Fibroblast of lung (primary cell): Measurements from ENCODE around the gene C10orf143. TPM values are rescaled to one million over a fixed set of nuclear protein-coding genes. Genes with fewer than 3 reads are reported as not detected.
"Not testable (repeated sequence)": the region's sequence is repeated elsewhere in the genome, so short reads cannot be mapped to it uniquely, and the experiment has no call there.

Experiments
- DNase-seq, 2 donors: peaks; one replicate each; pipeline versions ENCODE4 v3.0.0 to v3.0.0-alpha.2; 2010; ENCODE audit warnings: low read depth in 2 of 2
- H2AFZ ChIP-seq: 2 replicates; pipeline ENCODE4 v1.5.1; 2012; ENCODE audit warnings: low read length, control low read depth, inconsistent platforms
- H3K27ac ChIP-seq: 2 replicates; pipeline ENCODE4 v1.5.1; 2011; ENCODE audit warnings: low read length, control low read depth; ENCODE audit not compliant: insufficient read depth
- H3K27me3 ChIP-seq: 2 replicates; pipeline ENCODE4 v1.5.1; 2011; ENCODE audit warnings: mild to moderate bottlenecking, low read length; ENCODE audit not compliant: control insufficient read depth, insufficient read depth
- H3K36me3 ChIP-seq: 2 replicates; pipeline ENCODE4 v1.5.1; 2011; ENCODE audit warnings: low read length; ENCODE audit not compliant: control insufficient read depth, insufficient read depth
- H3K4me1 ChIP-seq: 2 replicates; pipeline ENCODE4 v1.5.1; 2011; ENCODE audit warnings: low read length; ENCODE audit not compliant: control insufficient read depth, insufficient read depth; ENCODE audit errors: extremely low read depth
- H3K4me2 ChIP-seq: 2 replicates; pipeline ENCODE4 v1.5.1; 2011; ENCODE audit warnings: low read length, control low read depth; ENCODE audit not compliant: insufficient read depth; ENCODE audit errors: extremely low read depth
- H3K4me3 ChIP-seq, 4 experiments: fragments of 200-600 bp in 1 of 4; sonication (generic) in 1 of 4; replicated peaks in 1 of 4; 2 replicates each; pipeline ENCODE4 v1.5.1; 2011 to 2016; ENCODE audit warnings: low read length in 4 of 4, low read depth in 3 of 4, mild to moderate bottlenecking in 3 of 4, control low read depth in 2 of 4, inconsistent platforms in 1 of 4, mixed read lengths in 1 of 4; ENCODE audit not compliant: insufficient read depth in 1 of 4; ENCODE audit errors: control extremely low read depth in 1 of 4
- H3K79me2 ChIP-seq: 2 replicates; pipeline ENCODE4 v1.5.1; 2012; ENCODE audit warnings: mild to moderate bottlenecking, low read length, inconsistent platforms; ENCODE audit not compliant: control insufficient read depth, insufficient read depth
- H3K9ac ChIP-seq: 2 replicates; pipeline ENCODE4 v1.5.1; 2011; ENCODE audit warnings: mild to moderate bottlenecking, low read length, control low read depth; ENCODE audit not compliant: insufficient read depth
- H3K9me3 ChIP-seq: 2 replicates; pipeline ENCODE4 v1.5.1; 2012; ENCODE audit warnings: low read depth, low read length; ENCODE audit not compliant: control insufficient read depth, insufficient read depth
- H4K20me1 ChIP-seq: 2 replicates; pipeline ENCODE4 v1.5.1; 2011; ENCODE audit warnings: low read length; ENCODE audit not compliant: control insufficient read depth, insufficient read depth; ENCODE audit errors: extremely low read depth
- CTCF ChIP-seq, 2 donors: IDR thresholded peaks in 1 of 2; conservative IDR thresholded peaks in 1 of 2; 1 replicate in 1 of 2; 2 replicates in 1 of 2; pipeline ENCODE4 v1.5.1; 2011 to 2012; ENCODE audit warnings: low read length in 2 of 2, control low read depth in 1 of 2, inconsistent platforms in 1 of 2, low read depth in 1 of 2, mild to moderate bottlenecking in 1 of 2
- EZH2 ChIP-seq: IDR thresholded peaks from 2 replicates; pipeline ENCODE4 v1.5.1; 2012; ENCODE audit warnings: low read length, control low read depth, mild to moderate bottlenecking; ENCODE audit errors: missing control alignments
- polyA plus RNA-seq, 2 donors: library from polyadenylated mRNA; depleted of rRNA in 1 of 2; stranded (reverse) in 1 of 2; unstranded in 1 of 2; fragments of >200 nt; gene quantifications; 2 replicates each; pipeline ENCODE4 v1.2.1, GENCODE V29; 2011 to 2012; ENCODE audit warnings: missing spikeins in 1 of 2
- total RNA-seq: library from RNA; depleted of rRNA; stranded (reverse); fragments of >200 nt; gene quantifications from 2 replicates; pipeline ENCODE4 v1.2.1, GENCODE V29; 2014

Gene C10orf143
- total and polyA plus RNA-seq, 2 donors (not counting 1 experiment from before 2014, with no cell fraction given) = 1.5 to 2.0 TPM

- Histone ChIP-seq H3K4me1 (peaks cover 7% of the 10 kb centered on the region), H3K36me3 (no peaks in the 10 kb centered on the region)
These were observed 84.7 kb downstream of the C10orf143 start for GRCh38 chr10:130025811-130026485.

GRCh38 chr10:130025326-130025725, 85.3 kb downstream of the C10orf143 start:
- Histone ChIP-seq H4K20me1 (no peaks in the 10 kb centered on the region), H3K4me1 (peaks cover 9% of the 10 kb centered on the region), H3K4me2 (no peak overlapping the region), H2AFZ (no peak overlapping the region), H3K36me3 (no peaks in the 10 kb centered on the region), H3K9ac (no peak overlapping the region), H3K79me2 (no peaks in the 10 kb centered on the region), H3K27me3 (no peaks in the 10 kb centered on the region), H3K27ac (no peak overlapping the region), H3K4me3 (no peak overlapping the region), H3K9me3 (no peaks in the 10 kb centered on the region)
- TF ChIP-seq EZH2 = no peak
- TF ChIP-seq CTCF (conservative IDR thresholded peaks at IDR 0.05 in 1 of 2, IDR thresholded peaks at IDR 0.05 in 1 of 2; ENCODE audit: low read depth in 1 of 2, low read length in 2 of 2) = no peak
- no peak for DNase-seq

More at GRCh38 chr10:130025811-130026485, 84.7 kb downstream of the C10orf143 start:
- H3K4me2 ChIP-seq = no peak overlapping the region
- H3K4me3 ChIP-seq = no peak overlapping the region
- H3K27ac ChIP-seq = no peak overlapping the region
- no peak overlapping the region for H3K9ac ChIP-seq
- H2AFZ ChIP-seq = no peak overlapping the region
- H3K9me3 ChIP-seq = no peaks in the 10 kb centered on the region
- no peaks in the 10 kb centered on the region for H3K27me3 ChIP-seq
- no peak for TF ChIP-seq EZH2
- TF ChIP-seq CTCF (conservative IDR thresholded peaks at IDR 0.05 in 1 of 2, IDR thresholded peaks at IDR 0.05 in 1 of 2; ENCODE audit: low read depth in 1 of 2, low read length in 2 of 2) = no peak
- H3K79me2 ChIP-seq = no peaks in the 10 kb centered on the region
- H4K20me1 ChIP-seq = no peaks in the 10 kb centered on the region
- no peak for DNase-seq

DNA sequence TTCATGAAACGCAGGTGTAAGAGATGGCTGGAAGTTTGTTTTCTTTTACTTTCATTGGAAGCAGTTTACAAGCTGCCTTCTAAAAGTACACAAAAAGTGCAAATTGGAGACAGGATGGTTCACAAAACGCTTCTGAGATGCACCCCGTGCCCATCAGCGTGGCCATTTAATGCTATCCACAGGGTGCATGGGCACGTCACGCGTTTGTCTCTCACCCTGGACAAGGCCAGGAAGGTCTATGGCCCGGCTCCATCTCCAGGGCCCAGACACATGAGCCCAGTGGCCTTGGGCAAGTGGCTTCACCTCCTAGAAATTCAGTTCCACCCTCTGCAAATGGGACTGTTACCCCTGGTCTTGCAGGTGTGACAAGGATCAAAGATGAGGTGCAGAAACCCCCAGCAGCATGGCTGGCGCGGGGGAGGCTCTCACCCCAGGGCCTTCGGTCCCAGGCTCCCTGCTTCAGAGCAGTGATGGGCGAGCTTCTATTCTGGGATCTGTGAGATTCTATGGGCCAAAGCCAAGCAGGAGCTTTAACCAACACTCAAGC, 85.8 kb downstream of the C10orf143 start:
- Histone ChIP-seq H3K4me1 (peaks cover 9% of the 10 kb centered on the region), H3K27ac (no peak overlapping the region), H3K4me3 (no peak overlapping the region), H3K4me2 (no peak overlapping the region), H2AFZ (no peak overlapping the region), H3K79me2 (no peaks in the 10 kb centered on the region), H3K9ac (no peak overlapping the region), H3K9me3 (no peaks in the 10 kb centered on the region), H3K36me3 (no peaks in the 10 kb centered on the region), H3K27me3 (no peaks in the 10 kb centered on the region), H4K20me1 (no peaks in the 10 kb centered on the region)
- no peak for DNase-seq
- no peak for TF ChIP-seq EZH2
- no peak for TF ChIP-seq CTCF (conservative IDR thresholded peaks at IDR 0.05 in 1 of 2, IDR thresholded peaks at IDR 0.05 in 1 of 2; ENCODE audit: low read depth in 1 of 2, low read length in 2 of 2)

- H4K20me1 ChIP-seq, H3K79me2 ChIP-seq, H3K27ac ChIP-seq, H3K27me3 ChIP-seq, H3K4me3 ChIP-seq, H3K4me2 ChIP-seq, DNase-seq, H3K9me3 ChIP-seq, H3K4me1 ChIP-seq, H2AFZ ChIP-seq, H3K36me3 ChIP-seq, H3K9ac ChIP-seq: not testable (repeated sequence)
These were observed 86.3 kb downstream of the C10orf143 start for GRCh38 chr10:130024326-130024725.
